GM12878 (cell line): ENCODE results near the gene SLC9C2. TPM values are rescaled to one million over a fixed set of nuclear protein-coding genes. Genes with fewer than 3 reads are reported as not detected.

ENCODE experiments used
- ATAC-seq: fragments of 200-7000 bp; cut with Tn5 transposase; 3 replicates; pipeline ENCODE4 v1.9.1; 2020; ENCODE audit warnings: mild to moderate bottlenecking, moderate library complexity
- BruUV-seq: library from RNA; stranded (reverse); fragments of 400-500 nt; replicated peaks from 2 replicates; lab custom pipeline; 2021; lab: Mats Ljungman, UMichigan
- CTCF ChIA-PET: fragments of 300-600 bp; sonication (Branson Sonifier 250); formaldehyde crosslinking; extraction: SDS; loops from one replicate; lab custom pipeline; 2021; ENCODE audit warnings: inconsistent platforms; lab: Yijun Ruan, JAX
- POLR2A ChIA-PET: fragments of 350-600 bp; formaldehyde crosslinking; extraction: SDS; loops from one replicate; lab custom pipeline; 2021; ENCODE audit warnings: inconsistent platforms; lab: Charles Lee
- RAD21 ChIA-PET: fragments of 300-600 bp; sonication (Branson Sonifier 250); formaldehyde crosslinking; loops from one replicate; lab custom pipeline; 2023; ENCODE audit warnings: antibody characterized with exemption; ENCODE audit not compliant: unreplicated experiment; lab: Charles Lee
- SMC1A ChIA-PET: fragments of 300-600 bp; sonication (Branson Sonifier 250); formaldehyde crosslinking; loops from one replicate; lab custom pipeline; 2023; ENCODE audit not compliant: unreplicated experiment, uncharacterized antibody; lab: Charles Lee
- DNase-seq: peaks from one replicate; pipeline ENCODE4 v3.0.0-alpha.2; 2011; ENCODE audit warnings: low read depth, low spot score
- FAIRE-seq: peaks from 3 replicates; lab custom pipeline; 2011; peaks lifted over from hg19 to GRCh38; lab: Jason Lieb, UNC
- H2AFZ ChIP-seq: 2 replicates; pipeline ENCODE4 v1.6.0; 2011; ENCODE audit warnings: low read depth, low read length, control low read depth; ENCODE audit not compliant: control insufficient read depth
- H3K27ac ChIP-seq: 2 replicates; pipeline ENCODE4 v1.5.1; 2011; ENCODE audit warnings: control low read depth; ENCODE audit not compliant: control insufficient read depth, insufficient read depth
- H3K27me3 ChIP-seq, 2 experiments: replicated peaks in 1 of 2; 2 replicates each; pipeline versions ENCODE4 v1.6.0 to v1.6.1; 2011; ENCODE audit warnings: low read length in 1 of 2; ENCODE audit not compliant: control insufficient read depth in 2 of 2, insufficient read depth in 2 of 2
- H3K36me3 ChIP-seq, 2 experiments: 2 replicates each; pipeline ENCODE4 v1.5.1; 2011; ENCODE audit warnings: low read length in 1 of 2; ENCODE audit not compliant: control insufficient read depth in 2 of 2, insufficient read depth in 2 of 2
- H3K4me1 ChIP-seq: 2 replicates; pipeline ENCODE4 v1.6.1; 2011; ENCODE audit warnings: mild to moderate bottlenecking, low read length, moderate library complexity, mixed read lengths; ENCODE audit not compliant: control insufficient read depth, insufficient read depth
- H3K4me2 ChIP-seq: 2 replicates; pipeline ENCODE4 v1.6.0; 2011; ENCODE audit warnings: control low read depth; ENCODE audit not compliant: control insufficient read depth, insufficient read depth
- H3K4me3 ChIP-seq: fragments of 200-600 bp; sonication (generic); 2 replicates; pipeline ENCODE4 v1.5.1; 2016
- H3K79me2 ChIP-seq: 2 replicates; pipeline ENCODE4 v1.6.0; 2011; ENCODE audit warnings: low read length; ENCODE audit not compliant: control insufficient read depth, insufficient read depth
- H3K9ac ChIP-seq: 2 replicates; pipeline ENCODE4 v1.8.0; 2011; ENCODE audit warnings: low read length, control low read depth, mixed read lengths; ENCODE audit not compliant: control insufficient read depth, insufficient read depth
- H3K9me3 ChIP-seq: replicated peaks from 3 replicates; pipeline ENCODE4 v1.5.1; 2011; ENCODE audit warnings: mild to moderate bottlenecking, low read length; ENCODE audit not compliant: control insufficient read depth, insufficient read depth
- H4K20me1 ChIP-seq: 2 replicates; pipeline ENCODE4 v1.6.0; 2011; ENCODE audit not compliant: control insufficient read depth, insufficient read depth
- BMI1 ChIP-seq: fragments of 450-650 bp; IDR thresholded peaks from 2 replicates; pipeline ENCODE4 v1.6.1; 2016; ENCODE audit warnings: mild to moderate bottlenecking, moderate library complexity, borderline replicate concordance
- CBX3 ChIP-seq: fragments of 200-600 bp; sonication (generic); IDR thresholded peaks from 2 replicates; pipeline ENCODE4 v1.6.1; 2016; ENCODE audit warnings: low read depth, borderline replicate concordance
- ETV6 ChIP-seq, 2 experiments: fragments of 450-650 bp in 1 of 2; IDR thresholded peaks in 1 of 2; conservative IDR thresholded peaks in 1 of 2; 2 replicates each; pipeline ENCODE4 v1.6.1; 2014; ENCODE audit warnings: antibody characterized with exemption in 1 of 2, borderline replicate concordance in 1 of 2, low read depth in 1 of 2, mild to moderate bottlenecking in 1 of 2, moderate library complexity in 1 of 2
- MTA2 ChIP-seq: fragments of 450-650 bp; IDR thresholded peaks from 2 replicates; pipeline ENCODE4 v1.6.1; 2016; ENCODE audit warnings: low read depth, mild to moderate bottlenecking, moderate library complexity
- NFXL1 ChIP-seq: fragments of 450-650 bp; IDR thresholded peaks from 2 replicates; pipeline ENCODE4 v1.6.1; 2017; ENCODE audit warnings: antibody characterized with exemption, mild to moderate bottlenecking, borderline replicate concordance
- SMAD1 ChIP-seq: fragments of 450-650 bp; IDR thresholded peaks from 2 replicates; pipeline ENCODE4 v1.6.1; 2018; ENCODE audit warnings: mild to moderate bottlenecking, low read depth; ENCODE audit not compliant: partially characterized antibody
- SP1 ChIP-seq: IDR thresholded peaks from one replicate; pipeline ENCODE4 v1.6.1; 2011; ENCODE audit warnings: low read depth, low read length
- STAT1 ChIP-seq: fragments of 450-650 bp; conservative IDR thresholded peaks from 2 replicates; pipeline ENCODE4 v1.6.1; 2014; ENCODE audit warnings: antibody characterized with exemption, mild to moderate bottlenecking
- ZNF217 ChIP-seq: fragments of 450-650 bp; IDR thresholded peaks from 2 replicates; pipeline ENCODE4 v1.6.1; 2017; ENCODE audit warnings: antibody characterized with exemption, mild to moderate bottlenecking
- ZNF24 ChIP-seq: fragments of 450-650 bp; IDR thresholded peaks from 2 replicates; pipeline ENCODE4 v1.6.1; 2017; ENCODE audit warnings: antibody characterized with exemption, mild to moderate bottlenecking
- ZNF274 ChIP-seq: IDR thresholded peaks from one replicate; pipeline ENCODE4 v1.8.0; 2011; ENCODE audit not compliant: insufficient read length, insufficient read depth
- ZZZ3 ChIP-seq: IDR thresholded peaks from 2 replicates; pipeline ENCODE4 v1.6.1; 2011; ENCODE audit warnings: low read depth; ENCODE audit not compliant: control insufficient read depth, insufficient read length
- WGBS: methylation state at CpG from one replicate; pipeline ENCODE4 v1.1.6; 2016; ENCODE audit warnings: low lambda C conversion rate; ENCODE audit not compliant: insufficient replicate concordance, insufficient coverage; ENCODE audit errors: missing lambda C conversion rate; 5-methylcytosine and 5-hydroxymethylcytosine counted together
- in situ Hi-C: fragments of 300-500 bp; cut with MboI; formaldehyde crosslinking; loops from 9 replicates; pipeline ENCODE4 v1.14.3; 2018; ENCODE audit warnings: mixed read lengths
- intact Hi-C: fragments of 100-400 bp; cut with micrococcal nuclease; formaldehyde crosslinking; loops from one replicate; pipeline ENCODE4 v1.14.2; 2022; ENCODE audit not compliant: unreplicated experiment
- polyA plus RNA-seq, 11 experiments: library from polyadenylated mRNA; depleted of rRNA in 4 of 11; unstranded in 6 of 11; stranded (reverse) in 5 of 11; fragments of >200 nt; fragmentation: Nextera tagmentation in 4 of 11; fragmentation: Illumina TruSeq in 1 of 11; extraction: Ambion mirVana in 4 of 11; extraction: Trizol in 1 of 11; gene quantifications; 1 replicate in 1 of 11; 2 replicates in 10 of 11; pipeline versions ENCODE4 v1.2.1 to v1.2.3, GENCODE V29; 2011 to 2016; ENCODE audit warnings: inconsistent platforms in 2 of 11, missing spikeins in 2 of 11, low read depth in 1 of 11
- total RNA-seq, 4 experiments: library from RNA; depleted of rRNA in 3 of 4; stranded (reverse); fragments of >200 nt in 3 of 4; fragmentation: Illumina TruSeq in 1 of 4; extraction: Trizol in 1 of 4; gene quantifications; 2 replicates each; pipeline versions ENCODE4 v1.2.1 to v1.2.3, GENCODE V29; 2013 to 2021
- TF ChIP-seq, protein P1 (sequence below): IDR thresholded peaks from 2 replicates; pipeline ENCODE4 v1.6.1; 2011; ENCODE audit warnings: borderline replicate concordance, low read depth, mild to moderate bottlenecking, moderate library complexity, mixed read lengths, low read length; ENCODE audit not compliant: insufficient read depth; ENCODE audit errors: extremely low read length
- TF ChIP-seq, protein P2 (sequence below): fragments of 450-650 bp; IDR thresholded peaks from 2 replicates; pipeline ENCODE4 v1.6.1; 2017; ENCODE audit warnings: mild to moderate bottlenecking, moderate library complexity
- TF ChIP-seq, protein P3 (sequence below): fragments of 450-650 bp; IDR thresholded peaks from 2 replicates; pipeline ENCODE4 v1.6.1; 2018; ENCODE audit warnings: borderline replicate concordance, mild to moderate bottlenecking; ENCODE audit not compliant: partially characterized antibody

SLC9C2 gene
- total and polyA plus RNA-seq, 10 of the 15 experiments (the other 5 are each of a cell fraction or from before 2014, with no cell fraction given), result not detected

DNA sequence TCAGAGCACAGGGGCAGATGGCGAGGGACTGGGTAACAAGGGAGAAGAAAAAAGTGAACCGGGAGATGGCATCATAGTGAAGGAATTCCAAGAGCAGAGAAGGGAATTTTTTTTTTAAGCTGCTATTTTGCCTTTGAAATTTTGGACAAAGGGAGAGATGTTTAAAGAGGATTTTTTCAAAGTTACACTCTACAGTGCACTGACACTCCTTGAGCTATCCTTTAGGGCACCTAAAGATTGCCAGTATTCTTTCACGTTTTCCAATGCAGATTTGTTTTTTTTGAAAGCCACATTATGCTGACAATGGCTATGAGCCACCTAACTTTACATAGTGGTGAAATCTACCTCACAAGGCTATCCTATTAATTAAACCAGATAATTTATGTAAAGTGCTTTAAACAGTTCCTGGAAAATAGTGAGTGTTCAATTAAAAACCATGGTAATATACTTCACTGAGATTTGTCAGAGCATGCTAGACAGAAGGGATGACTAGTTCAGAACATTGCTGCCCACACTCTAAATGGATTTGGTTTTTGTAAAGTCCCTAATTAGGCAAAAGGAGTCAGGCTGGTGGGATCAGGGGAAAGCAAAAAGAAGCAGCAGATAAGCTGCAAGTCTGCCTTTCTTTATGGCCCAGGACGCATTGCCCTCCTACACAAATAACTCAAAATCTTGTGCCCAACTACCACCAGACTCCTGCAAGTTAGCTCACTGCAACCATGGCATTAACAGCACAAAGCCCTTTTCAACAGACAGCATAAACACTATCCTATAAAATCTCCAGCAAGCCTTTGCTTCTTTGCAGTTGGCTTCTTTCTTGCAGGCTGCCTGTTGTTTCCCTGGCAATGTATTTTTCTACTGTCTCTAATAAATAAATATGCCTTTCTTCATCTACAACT is 71.8 kb downstream of the SLC9C2 start:
- Histone ChIP-seq H3K79me2 (no peaks in the 10 kb centered on the region), H3K9me3 (no peaks in the 10 kb centered on the region), H2AFZ (no peak overlapping the region), H3K4me1 (no peaks in the 10 kb centered on the region), H4K20me1 (no peaks in the 10 kb centered on the region), H3K27me3 (no peaks in the 10 kb centered on the region), H3K4me3 (no peak overlapping the region), H3K27ac (no peak overlapping the region), H3K4me2 (no peak overlapping the region), H3K9ac (no peak overlapping the region), H3K36me3 (no peaks in the 10 kb centered on the region)
- no TSS peak for BruUV-seq
- in situ Hi-C loops (no loop called here), intact Hi-C loops (no loop called here)
- 44% methylated on average over 4 of the region's 4 CpGs for WGBS
- ATAC-seq, result no peak
- TF ChIP-seq ZNF24, result no peak
- TF ChIP-seq ZNF274, result no peak
- TF ChIP-seq, protein P1, sequence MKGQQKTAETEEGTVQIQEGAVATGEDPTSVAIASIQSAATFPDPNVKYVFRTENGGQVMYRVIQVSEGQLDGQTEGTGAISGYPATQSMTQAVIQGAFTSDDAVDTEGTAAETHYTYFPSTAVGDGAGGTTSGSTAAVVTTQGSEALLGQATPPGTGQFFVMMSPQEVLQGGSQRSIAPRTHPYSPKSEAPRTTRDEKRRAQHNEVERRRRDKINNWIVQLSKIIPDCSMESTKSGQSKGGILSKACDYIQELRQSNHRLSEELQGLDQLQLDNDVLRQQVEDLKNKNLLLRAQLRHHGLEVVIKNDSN, result no peak
- no peak for TF ChIP-seq STAT1
- TF ChIP-seq, protein P2, sequence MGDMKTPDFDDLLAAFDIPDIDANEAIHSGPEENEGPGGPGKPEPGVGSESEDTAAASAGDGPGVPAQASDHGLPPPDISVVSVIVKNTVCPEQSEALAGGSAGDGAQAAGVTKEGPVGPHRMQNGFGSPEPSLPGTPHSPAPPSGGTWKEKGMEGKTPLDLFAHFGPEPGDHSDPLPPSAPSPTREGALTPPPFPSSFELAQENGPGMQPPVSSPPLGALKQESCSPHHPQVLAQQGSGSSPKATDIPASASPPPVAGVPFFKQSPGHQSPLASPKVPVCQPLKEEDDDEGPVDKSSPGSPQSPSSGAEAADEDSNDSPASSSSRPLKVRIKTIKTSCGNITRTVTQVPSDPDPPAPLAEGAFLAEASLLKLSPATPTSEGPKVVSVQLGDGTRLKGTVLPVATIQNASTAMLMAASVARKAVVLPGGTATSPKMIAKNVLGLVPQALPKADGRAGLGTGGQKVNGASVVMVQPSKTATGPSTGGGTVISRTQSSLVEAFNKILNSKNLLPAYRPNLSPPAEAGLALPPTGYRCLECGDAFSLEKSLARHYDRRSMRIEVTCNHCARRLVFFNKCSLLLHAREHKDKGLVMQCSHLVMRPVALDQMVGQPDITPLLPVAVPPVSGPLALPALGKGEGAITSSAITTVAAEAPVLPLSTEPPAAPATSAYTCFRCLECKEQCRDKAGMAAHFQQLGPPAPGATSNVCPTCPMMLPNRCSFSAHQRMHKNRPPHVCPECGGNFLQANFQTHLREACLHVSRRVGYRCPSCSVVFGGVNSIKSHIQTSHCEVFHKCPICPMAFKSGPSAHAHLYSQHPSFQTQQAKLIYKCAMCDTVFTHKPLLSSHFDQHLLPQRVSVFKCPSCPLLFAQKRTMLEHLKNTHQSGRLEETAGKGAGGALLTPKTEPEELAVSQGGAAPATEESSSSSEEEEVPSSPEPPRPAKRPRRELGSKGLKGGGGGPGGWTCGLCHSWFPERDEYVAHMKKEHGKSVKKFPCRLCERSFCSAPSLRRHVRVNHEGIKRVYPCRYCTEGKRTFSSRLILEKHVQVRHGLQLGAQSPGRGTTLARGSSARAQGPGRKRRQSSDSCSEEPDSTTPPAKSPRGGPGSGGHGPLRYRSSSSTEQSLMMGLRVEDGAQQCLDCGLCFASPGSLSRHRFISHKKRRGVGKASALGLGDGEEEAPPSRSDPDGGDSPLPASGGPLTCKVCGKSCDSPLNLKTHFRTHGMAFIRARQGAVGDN, result no peak
- no peak for TF ChIP-seq ZNF217
- no peak for TF ChIP-seq NFXL1
- TF ChIP-seq BMI1, result no peak
- TF ChIP-seq, protein P3, sequence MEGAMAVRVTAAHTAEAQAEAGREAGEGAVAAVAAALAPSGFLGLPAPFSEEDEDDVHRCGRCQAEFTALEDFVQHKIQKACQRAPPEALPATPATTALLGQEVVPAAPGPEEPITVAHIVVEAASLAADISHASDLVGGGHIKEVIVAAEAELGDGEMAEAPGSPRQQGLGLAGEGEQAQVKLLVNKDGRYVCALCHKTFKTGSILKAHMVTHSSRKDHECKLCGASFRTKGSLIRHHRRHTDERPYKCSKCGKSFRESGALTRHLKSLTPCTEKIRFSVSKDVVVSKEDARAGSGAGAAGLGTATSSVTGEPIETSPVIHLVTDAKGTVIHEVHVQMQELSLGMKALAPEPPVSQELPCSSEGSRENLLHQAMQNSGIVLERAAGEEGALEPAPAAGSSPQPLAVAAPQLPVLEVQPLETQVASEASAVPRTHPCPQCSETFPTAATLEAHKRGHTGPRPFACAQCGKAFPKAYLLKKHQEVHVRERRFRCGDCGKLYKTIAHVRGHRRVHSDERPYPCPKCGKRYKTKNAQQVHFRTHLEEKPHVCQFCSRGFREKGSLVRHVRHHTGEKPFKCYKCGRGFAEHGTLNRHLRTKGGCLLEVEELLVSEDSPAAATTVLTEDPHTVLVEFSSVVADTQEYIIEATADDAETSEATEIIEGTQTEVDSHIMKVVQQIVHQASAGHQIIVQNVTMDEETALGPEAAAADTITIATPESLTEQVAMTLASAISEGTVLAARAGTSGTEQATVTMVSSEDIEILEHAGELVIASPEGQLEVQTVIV, result no peak
- no peak for TF ChIP-seq SMAD1
- no peak for TF ChIP-seq MTA2
- no peak for TF ChIP-seq SP1
- TF ChIP-seq CBX3, result no peak
- no peak for TF ChIP-seq ZZZ3
- TF ChIP-seq ETV6 (conservative IDR thresholded peaks at IDR 0.05 in 1 of 2, IDR thresholded peaks at IDR 0.05 in 1 of 2; ENCODE audit: borderline replicate concordance in 1 of 2, low read depth in 1 of 2), result no peak
- SMC1A ChIA-PET, result interaction anchor here (1.3 kb wide), 1 partner anchor 9 kb away, joined by 3 read pairs; no protein-coding TSS in a partner anchor
- DNase-seq, result no peak
- RAD21 ChIA-PET, result no interaction called here
- CTCF ChIA-PET, result no interaction called here
- POLR2A ChIA-PET, result interaction anchor here (0.6 kb wide), 1 partner anchor 123 kb away, joined by 6 read pairs; no protein-coding TSS in a partner anchor
- FAIRE-seq, result no peak
